ENCODE measurements around the gene PRKCB. TPM values are rescaled to one million over a fixed set of nuclear protein-coding genes. Genes with fewer than 3 reads are reported as not detected.

Gene PRKCB
- total and polyA plus RNA-seq, 2 experiments from 2014 or later, result 3.7 to 16.4 TPM

GRCh38 chr16:24087891-24088410 lies 252.2 kb downstream of the PRKCB start:
- no peak for TF ChIP-seq ZNF114 (CRISPR knock-in tag; IDR thresholded peaks at IDR 0.05)
- peaks cover 8% of the 10 kb centered on the region for H3K4me1 Mint-ChIP-seq
- no peak overlapping the region for H2AFZ ChIP-seq
- H3K27me3 ChIP-seq (ENCODE audit: insufficient read depth), result no peaks in the 10 kb centered on the region
- DNase-seq (ENCODE audit: low spot score) (no peak), ATAC-seq (no peak)
- H3K4me3 ChIP-seq, result no peak overlapping the region
- no peaks in the 10 kb centered on the region for H3K79me2 ChIP-seq (replicated peaks; ENCODE audit: insufficient read depth)
- peaks cover 16% of the 10 kb centered on the region for H3K36me3 Mint-ChIP-seq (ENCODE audit: low read depth)
- H4K20me1 ChIP-seq (replicated peaks; ENCODE audit: insufficient read depth), result no peaks in the 10 kb centered on the region
- H3K36me3 ChIP-seq (ENCODE audit: insufficient read depth), result no peaks in the 10 kb centered on the region
- no peak overlapping the region for H3K27ac ChIP-seq (ENCODE audit: low read depth)
- H3K4me1 ChIP-seq (ENCODE audit: insufficient read depth), result no peaks in the 10 kb centered on the region; the same call in 1 of the 2 replicates
- H3K27ac Mint-ChIP-seq, result 0 out of 2 replicates have a peak overlapping the region, but pooled peaks have one; percentile 15
- no peak overlapping the region for H3K4me2 ChIP-seq
- H3K27me3 Mint-ChIP-seq (ENCODE audit: insufficient read depth, low read depth, poor library complexity), result no peaks in the 10 kb centered on the region
- no peaks in the 10 kb centered on the region for H3K9me2 ChIP-seq (ENCODE audit: insufficient read depth)
- H3K9me3 Mint-ChIP-seq, result peaks cover 18% of the 10 kb centered on the region
- no peak overlapping the region for H3K4me3 Mint-ChIP-seq
- H3F3A ChIP-seq (replicated peaks; ENCODE audit: low read depth), result no peaks in the 10 kb centered on the region

GRCh38 chr16:24088767-24089166 lies 253.0 kb downstream of the PRKCB start:
- no peak overlapping the region for H2AFZ ChIP-seq
- H4K20me1 ChIP-seq (replicated peaks; ENCODE audit: insufficient read depth), result no peaks in the 10 kb centered on the region
- no peaks in the 10 kb centered on the region for H3K27me3 ChIP-seq (ENCODE audit: insufficient read depth)
- no peak overlapping the region for H3K4me3 Mint-ChIP-seq
- H3K4me1 ChIP-seq (ENCODE audit: insufficient read depth), result no peaks in the 10 kb centered on the region; the same call in 1 of the 2 replicates
- peaks cover 8% of the 10 kb centered on the region for H3K4me1 Mint-ChIP-seq
- H3F3A ChIP-seq (replicated peaks; ENCODE audit: low read depth), result no peaks in the 10 kb centered on the region
- H3K27me3 Mint-ChIP-seq (ENCODE audit: insufficient read depth, low read depth, poor library complexity), result no peaks in the 10 kb centered on the region
- no peaks in the 10 kb centered on the region for H3K79me2 ChIP-seq (replicated peaks; ENCODE audit: insufficient read depth)
- ATAC-seq (no peak), DNase-seq (ENCODE audit: low spot score) (peak; percentile 16)
- H3K9me2 ChIP-seq (ENCODE audit: insufficient read depth), result no peaks in the 10 kb centered on the region
- no peak overlapping the region for H3K4me3 ChIP-seq
- no peaks in the 10 kb centered on the region for H3K36me3 ChIP-seq (ENCODE audit: insufficient read depth)
- H3K27ac Mint-ChIP-seq, result peak overlapping the region; percentile 48; the same call in 1 of the 2 replicates
- peaks cover 16% of the 10 kb centered on the region for H3K36me3 Mint-ChIP-seq (ENCODE audit: low read depth)
- TF ChIP-seq NANOG (IDR thresholded peaks at IDR 0.05; ENCODE audit: borderline replicate concordance), result no peak
- TF ChIP-seq CREB1 (CRISPR knock-in tag; IDR thresholded peaks at IDR 0.05; ENCODE audit: low read depth), result no peak
- no peak for TF ChIP-seq ZNF114 (CRISPR knock-in tag; IDR thresholded peaks at IDR 0.05)
- no peak for TF ChIP-seq JUNB (IDR thresholded peaks at IDR 0.05; ENCODE audit: unreplicated experiment)
- TF ChIP-seq CTCF (conservative IDR thresholded peaks at IDR 0.05; ENCODE audit: low read depth in 2 of 2), result no peak
- TF ChIP-seq EZH2 (IDR thresholded peaks at IDR 0.05; ENCODE audit: low read depth, unreplicated experiment), result no peak
- TF ChIP-seq ZNF331 (CRISPR knock-in tag; IDR thresholded peaks at IDR 0.05; ENCODE audit: low read depth), result no peak
- no peak for TF ChIP-seq REST (IDR thresholded peaks at IDR 0.05; ENCODE audit: unreplicated experiment)
- TF ChIP-seq STAT1 (IDR thresholded peaks at IDR 0.05; ENCODE audit: unreplicated experiment), result no peak
- H3K9me3 Mint-ChIP-seq, result peaks cover 18% of the 10 kb centered on the region
- H3K4me2 ChIP-seq, result no peak overlapping the region
- no peak overlapping the region for H3K27ac ChIP-seq (ENCODE audit: low read depth)
